NK-92 treated with Interleukin-12 subunit alpha and Interleukin-12 subunit beta, amount 100 ng/mL, for 24 hours (cell line): Measurements from ENCODE around the gene FYN.
"Not testable (repeated sequence)": the region's sequence is repeated elsewhere in the genome, so short reads cannot be mapped to it uniquely, and the experiment has no call there.

ENCODE experiments used
- DNase-seq: peaks from one replicate; lab custom pipeline; 2025; lab: John Stamatoyannopoulos, UW

The FYN gene

GRCh38 chr6:111850295-111850937 lies 22.8 kb downstream of the FYN start:
- no peak for DNase-seq

- DNase-seq: no peak
Measured at GRCh38 chr6:111849298-111849697, 24.0 kb downstream of the FYN start.

- DNase-seq: no peak
Measured at GRCh38 chr6:111848262-111848812, 24.9 kb downstream of the FYN start.

- DNase-seq: no peak
Measured at GRCh38 chr6:111846492-111847409, 26.5 kb downstream of the FYN start.

GRCh38 chr6:111846066-111846465 lies 27.2 kb downstream of the FYN start:
- DNase-seq: no peak

- no peak for DNase-seq
Measured at GRCh38 chr6:111845441-111845871, 27.8 kb downstream of the FYN start.

- DNase-seq: no peak
Measured at GRCh38 chr6:111844921-111845320, 28.3 kb downstream of the FYN start.

- DNase-seq: no peak
Measured at GRCh38 chr6:111844376-111844775, 28.9 kb downstream of the FYN start.

- DNase-seq: no peak
Measured at GRCh38 chr6:111843347-111844147, 29.7 kb downstream of the FYN start.

- DNase-seq: no peak
Measured at GRCh38 chr6:111842891-111843290, 30.4 kb downstream of the FYN start.

- no peak for DNase-seq
Measured at GRCh38 chr6:111842271-111842822, 30.9 kb downstream of the FYN start.

GRCh38 chr6:111841822-111842221 lies 31.4 kb downstream of the FYN start:
- peak; percentile 61 for DNase-seq

GRCh38 chr6:111840803-111841202 lies 32.4 kb downstream of the FYN start:
- DNase-seq: no peak

GRCh38 chr6:111838749-111839484 lies 34.3 kb downstream of the FYN start:
- no peak for DNase-seq

- peak; percentile 22 for DNase-seq
Measured at GRCh38 chr6:111837641-111838500, 35.4 kb downstream of the FYN start.

GRCh38 chr6:111837007-111837406 lies 36.2 kb downstream of the FYN start:
- no peak for DNase-seq

GRCh38 chr6:111835807-111836206 lies 37.4 kb downstream of the FYN start:
- DNase-seq: no peak

GRCh38 chr6:111835398-111835797 lies 37.9 kb downstream of the FYN start:
- not testable (repeated sequence) for DNase-seq

GRCh38 chr6:111834356-111834755 lies 38.9 kb downstream of the FYN start:
- no peak for DNase-seq

GRCh38 chr6:111832833-111833418 lies 40.3 kb downstream of the FYN start:
- no peak for DNase-seq
